H1 (cell line): Measurements from ENCODE around the gene KRT14.

Experiments
- CEBPB ChIP-seq: IDR thresholded peaks from 2 replicates; pipeline ENCODE4 v1.6.1; 2012; ENCODE audit warnings: low read depth, low read length
- CHD1 ChIP-seq: IDR thresholded peaks from 2 replicates; pipeline ENCODE4 v1.6.1; 2012; ENCODE audit warnings: low read depth, low read length, improper control_type of control experiment
- EP300 ChIP-seq, 2 experiments: IDR thresholded peaks; 1 replicate in 1 of 2; 2 replicates in 1 of 2; pipeline ENCODE4 v1.6.1; 2011 to 2012; ENCODE audit warnings: low read depth in 2 of 2, low read length in 2 of 2, mild to moderate bottlenecking in 2 of 2, borderline replicate concordance in 1 of 2, inconsistent platforms in 1 of 2, moderate library complexity in 1 of 2
- POLR2A ChIP-seq, 2 experiments: IDR thresholded peaks; 1 replicate in 1 of 2; 2 replicates in 1 of 2; pipeline ENCODE4 v1.6.1; 2011; ENCODE audit warnings: low read depth in 2 of 2, low read length in 2 of 2, mild to moderate bottlenecking in 2 of 2; ENCODE audit errors: control extremely low read depth in 1 of 2
- RAD21 ChIP-seq, 2 experiments: IDR thresholded peaks in 1 of 2; conservative IDR thresholded peaks in 1 of 2; 2 replicates each; pipeline ENCODE4 v1.6.1; 2011; ENCODE audit warnings: low read depth in 2 of 2, low read length in 2 of 2, improper control_type of control experiment in 1 of 2, inconsistent platforms in 1 of 2, mild to moderate bottlenecking in 1 of 2, moderate library complexity in 1 of 2
- SIRT6 ChIP-seq: IDR thresholded peaks from one replicate; pipeline ENCODE4 v1.7.1; 2012; ENCODE audit warnings: low read length, inconsistent platforms
- TCF12 ChIP-seq: IDR thresholded peaks from 2 replicates; pipeline ENCODE4 v1.6.1; 2011; ENCODE audit warnings: low read depth, mild to moderate bottlenecking, low read length
- TF ChIP-seq, protein P1 (sequence below): IDR thresholded peaks from 2 replicates; pipeline ENCODE4 v1.6.1; 2011; ENCODE audit warnings: low read length, improper control_type of control experiment
- TF ChIP-seq, protein P2 (sequence below), 3 experiments: IDR thresholded peaks; 1 replicate in 2 of 3; 2 replicates in 1 of 3; pipeline versions ENCODE4 v1.5.1 to v1.6.1; 2011; ENCODE audit warnings: low read length in 3 of 3, mild to moderate bottlenecking in 3 of 3, inconsistent platforms in 2 of 3, low read depth in 1 of 3, moderate library complexity in 1 of 3; ENCODE audit not compliant: insufficient read depth in 1 of 3; ENCODE audit errors: control extremely low read depth in 1 of 3

DNA sequence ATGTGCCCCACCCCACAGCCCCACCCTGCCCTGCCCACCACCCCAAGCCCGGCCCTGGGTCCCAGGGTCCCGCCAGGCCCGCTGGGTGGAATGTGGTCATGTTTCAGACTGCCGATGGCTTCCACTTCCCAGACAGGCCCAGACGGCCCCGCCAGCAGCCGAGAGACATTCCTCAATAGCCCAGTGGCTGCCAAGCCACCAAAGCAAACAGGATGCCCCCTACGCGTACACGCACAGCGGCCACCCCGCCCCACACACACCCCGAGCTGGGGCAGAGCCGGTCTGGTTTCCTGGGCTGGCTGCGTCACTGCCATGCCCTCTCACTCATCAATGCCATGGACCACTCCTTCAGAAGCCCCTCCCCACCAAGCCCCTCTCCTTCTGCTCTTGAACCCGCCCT lies 38.9 kb upstream of the KRT14 start:
- TF ChIP-seq CHD1 (no peak), CEBPB (no peak), POLR2A (IDR thresholded peaks at IDR 0.05; ENCODE audit: control extremely low read depth in 1 of 2, low read depth in 2 of 2, low read length in 2 of 2) (no peak), TCF12 (no peak), EP300 (IDR thresholded peaks at IDR 0.05; ENCODE audit: borderline replicate concordance in 1 of 2, low read depth in 2 of 2, low read length in 2 of 2) (no peak), SIRT6 (no peak), RAD21 (IDR thresholded peaks at IDR 0.05 in 1 of 2, conservative IDR thresholded peaks at IDR 0.05 in 1 of 2; ENCODE audit: low read depth in 2 of 2, low read length in 2 of 2) (no peak)
- TF ChIP-seq, protein P1, sequence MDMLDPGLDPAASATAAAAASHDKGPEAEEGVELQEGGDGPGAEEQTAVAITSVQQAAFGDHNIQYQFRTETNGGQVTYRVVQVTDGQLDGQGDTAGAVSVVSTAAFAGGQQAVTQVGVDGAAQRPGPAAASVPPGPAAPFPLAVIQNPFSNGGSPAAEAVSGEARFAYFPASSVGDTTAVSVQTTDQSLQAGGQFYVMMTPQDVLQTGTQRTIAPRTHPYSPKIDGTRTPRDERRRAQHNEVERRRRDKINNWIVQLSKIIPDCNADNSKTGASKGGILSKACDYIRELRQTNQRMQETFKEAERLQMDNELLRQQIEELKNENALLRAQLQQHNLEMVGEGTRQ = no peak
- TF ChIP-seq, protein P2, sequence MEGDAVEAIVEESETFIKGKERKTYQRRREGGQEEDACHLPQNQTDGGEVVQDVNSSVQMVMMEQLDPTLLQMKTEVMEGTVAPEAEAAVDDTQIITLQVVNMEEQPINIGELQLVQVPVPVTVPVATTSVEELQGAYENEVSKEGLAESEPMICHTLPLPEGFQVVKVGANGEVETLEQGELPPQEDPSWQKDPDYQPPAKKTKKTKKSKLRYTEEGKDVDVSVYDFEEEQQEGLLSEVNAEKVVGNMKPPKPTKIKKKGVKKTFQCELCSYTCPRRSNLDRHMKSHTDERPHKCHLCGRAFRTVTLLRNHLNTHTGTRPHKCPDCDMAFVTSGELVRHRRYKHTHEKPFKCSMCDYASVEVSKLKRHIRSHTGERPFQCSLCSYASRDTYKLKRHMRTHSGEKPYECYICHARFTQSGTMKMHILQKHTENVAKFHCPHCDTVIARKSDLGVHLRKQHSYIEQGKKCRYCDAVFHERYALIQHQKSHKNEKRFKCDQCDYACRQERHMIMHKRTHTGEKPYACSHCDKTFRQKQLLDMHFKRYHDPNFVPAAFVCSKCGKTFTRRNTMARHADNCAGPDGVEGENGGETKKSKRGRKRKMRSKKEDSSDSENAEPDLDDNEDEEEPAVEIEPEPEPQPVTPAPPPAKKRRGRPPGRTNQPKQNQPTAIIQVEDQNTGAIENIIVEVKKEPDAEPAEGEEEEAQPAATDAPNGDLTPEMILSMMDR (IDR thresholded peaks at IDR 0.05; ENCODE audit: control extremely low read depth in 1 of 3, insufficient read depth in 1 of 3, low read depth in 1 of 3, low read length in 3 of 3) = no peak
